Erythroblast (primary cell): Measurements from ENCODE around the gene INSC.

Experiments
- GATA1 ChIP-seq: IDR thresholded peaks from 2 replicates; pipeline ENCODE4 v1.6.1; 2011; ENCODE audit warnings: low read depth, mild to moderate bottlenecking, control low read depth, low read length, moderate library complexity
- POLR2A ChIP-seq: IDR thresholded peaks from 2 replicates; pipeline ENCODE4 v1.6.1; 2011; ENCODE audit warnings: mild to moderate bottlenecking, low read length

GRCh38 chr11:15288863-15289262 lies 174.1 kb downstream of the INSC start:
- no peak for TF ChIP-seq POLR2A
- no peak for TF ChIP-seq GATA1
